Activated CD4-positive, alpha-beta T cell treated with anti-CD3 and anti-CD28 coated beads, Interleukin-2, amount 10 ng/mL, durations not matched to agents 7 days and 5 days (primary cell): ENCODE data around the gene CNIH2. TPM values are rescaled to one million over a fixed set of nuclear protein-coding genes. Genes with fewer than 3 reads are reported as not detected.

ENCODE experiments used
- CTCF ChIA-PET: fragments of 350-600 bp; sonication (Branson Sonifier 250); formaldehyde crosslinking; loops from one replicate; lab custom pipeline; 2021; ENCODE audit warnings: antibody characterized with exemption; lab: Charles Lee
- POLR2A ChIA-PET: fragments of 350-600 bp; sonication (Branson Sonifier 250); formaldehyde crosslinking; loops from one replicate; lab custom pipeline; 2021; ENCODE audit warnings: antibody characterized with exemption; lab: Charles Lee
- DNase-seq: peaks from one replicate; pipeline ENCODE4 v3.0.0-alpha.2; 2020
- H3K27ac Mint-ChIP-seq: one replicate; pipeline ENCODE4 v1.8.0; 2021; ENCODE audit warnings: mild to moderate bottlenecking, moderate library complexity, mixed read lengths
- H3K27me3 Mint-ChIP-seq: one replicate; pipeline ENCODE4 v1.8.0; 2021; ENCODE audit warnings: mixed read lengths
- H3K36me3 Mint-ChIP-seq: one replicate; pipeline ENCODE4 v1.8.0; 2021; ENCODE audit warnings: low read depth, mixed read lengths
- H3K4me1 Mint-ChIP-seq: one replicate; pipeline ENCODE4 v1.8.0; 2021; ENCODE audit warnings: mixed read lengths
- H3K4me3 Mint-ChIP-seq: one replicate; pipeline ENCODE4 v1.8.0; 2021; ENCODE audit warnings: mild to moderate bottlenecking, moderate library complexity, mixed read lengths
- H3K9me3 Mint-ChIP-seq: one replicate; pipeline ENCODE4 v1.8.0; 2021; ENCODE audit warnings: mixed read lengths
- total RNA-seq, 2 experiments: library from RNA; stranded (reverse); gene quantifications; one replicate each; pipeline ENCODE4 v1.2.3, GENCODE V29; 2021

The CNIH2 gene
- total RNA-seq, 2 experiments from 2014 or later = 2.5 TPM

GRCh38 chr11:66288671-66289547 is 10.9 kb downstream of the CNIH2 start, which contains the start of gene YIF1A:
TSS of gene YIF1A (minus strand) at chr11:66289143. CDS start at chr11:66288985, 158 bp downstream.
- CTCF ChIA-PET = interaction anchor here (0.7 to 2.4 kb wide), 12 partner anchors 9 to 150 kb away, joined by 3 to 16 read pairs (median 4); partner anchors contain the start of genes CD248, MRPL11 and RIN1
- peak; percentile 99 for DNase-seq
- Mint-ChIP-seq H3K4me3 (peak within 1 kb of the TSS; percentile 89), H3K36me3 (no peaks in the 10 kb centered on the region), H3K9me3 (no peaks in the 10 kb centered on the region), H3K27ac (peak within 1 kb of the TSS; percentile 89), H3K27me3 (peaks cover 25% of the 10 kb centered on the region), H3K4me1 (peaks cover 38% of the 10 kb centered on the region)
- POLR2A ChIA-PET = interaction anchor here (0.6 to 1.4 kb wide), 5 partner anchors 16 to 167 kb away, joined by 3 to 5 read pairs (median 4); no protein-coding TSS in a partner anchor

DNA sequence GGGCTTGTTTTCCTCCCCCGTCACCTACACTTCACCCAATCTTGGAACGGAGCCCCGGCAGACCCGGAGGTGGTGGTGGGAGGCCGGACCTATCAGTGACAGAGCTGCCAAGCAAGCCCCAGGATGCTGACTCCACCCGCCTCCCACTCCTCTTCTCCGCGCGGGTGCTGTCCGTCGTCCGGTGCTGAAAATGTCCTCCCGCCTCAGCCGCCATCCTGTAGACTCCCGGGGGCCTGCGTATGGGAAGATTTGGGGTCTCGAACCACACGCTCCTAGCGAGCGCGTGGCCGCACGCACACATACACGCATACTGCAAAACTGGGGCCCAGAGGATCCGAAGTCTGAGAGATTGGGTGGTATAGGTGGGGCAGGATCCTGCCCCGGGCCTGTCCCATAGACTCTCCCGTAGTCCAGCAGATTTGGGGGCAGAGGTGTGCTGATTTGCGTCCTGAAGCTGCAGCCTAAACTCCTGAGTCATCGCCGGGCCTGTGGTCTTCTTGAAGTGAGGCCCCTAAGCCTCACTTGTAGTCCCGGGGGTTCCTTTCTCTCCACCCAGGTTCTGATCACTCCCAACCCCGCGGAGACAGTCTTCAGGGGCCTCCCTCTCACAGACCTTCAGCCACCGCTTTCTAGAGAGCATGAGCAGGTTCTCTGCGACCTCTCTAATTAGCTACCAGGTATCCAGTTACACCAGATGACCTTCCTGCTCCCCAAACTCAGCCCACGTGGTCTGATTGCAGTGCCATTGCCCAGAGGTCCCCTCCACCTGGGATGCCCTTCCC is 11.8 kb downstream of the CNIH2 start:
- H3K9me3 Mint-ChIP-seq = no peaks in the 10 kb centered on the region
- peak; percentile 85 for DNase-seq
- CTCF ChIA-PET = interaction anchor here (0.7 to 2.4 kb wide), 12 partner anchors 7 to 149 kb away, joined by 3 to 16 read pairs (median 4); partner anchors contain the start of genes CD248, MRPL11 and RIN1
- H3K27ac Mint-ChIP-seq = peak overlapping the region; percentile 89
- peak overlapping the region; percentile 89 for H3K4me3 Mint-ChIP-seq
- no peaks in the 10 kb centered on the region for H3K36me3 Mint-ChIP-seq
- H3K27me3 Mint-ChIP-seq = peaks cover 25% of the 10 kb centered on the region
- POLR2A ChIA-PET = interaction anchor here (0.6 to 1.4 kb wide), 3 partner anchors 17 to 99 kb away, joined by 3 to 5 read pairs (median 5); no protein-coding TSS in a partner anchor
- H3K4me1 Mint-ChIP-seq = peaks cover 38% of the 10 kb centered on the region

DNA sequence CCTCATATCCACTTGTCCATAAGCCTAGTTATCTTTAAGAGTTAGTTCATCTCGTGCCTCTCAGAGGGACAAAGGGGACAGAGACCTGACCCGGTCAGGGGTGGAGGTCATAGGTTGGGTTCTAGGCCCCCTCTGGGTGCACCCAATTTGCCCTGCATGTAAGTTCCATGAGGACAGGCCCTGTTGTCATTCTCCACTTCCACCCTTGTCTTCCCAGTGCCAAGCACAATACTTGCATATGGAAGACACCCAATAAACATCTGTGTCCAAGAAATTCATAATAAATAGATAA is 12.3 kb downstream of the CNIH2 start:
- Mint-ChIP-seq H3K36me3 (no peaks in the 10 kb centered on the region), H3K4me1 (peaks cover 38% of the 10 kb centered on the region), H3K4me3 (peak overlapping the region; percentile 89), H3K27ac (peak overlapping the region; percentile 7), H3K9me3 (no peaks in the 10 kb centered on the region), H3K27me3 (peaks cover 25% of the 10 kb centered on the region)
- CTCF ChIA-PET = interaction anchor here (1.9 kb wide), 1 partner anchor 8 kb away, joined by 11 read pairs; no protein-coding TSS in a partner anchor
- POLR2A ChIA-PET = no interaction called here
- no peak for DNase-seq

GRCh38 chr11:66291303-66291705 is 13.3 kb downstream of the CNIH2 start:
- H3K4me1 Mint-ChIP-seq = peaks cover 38% of the 10 kb centered on the region
- POLR2A ChIA-PET = no interaction called here
- H3K27me3 Mint-ChIP-seq = peaks cover 25% of the 10 kb centered on the region
- CTCF ChIA-PET = interaction anchor here (1.2 to 1.9 kb wide), 2 partner anchors 9 to 118 kb away, joined by 3 to 11 read pairs; no protein-coding TSS in a partner anchor
- DNase-seq = no peak
- H3K4me3 Mint-ChIP-seq = peak overlapping the region; percentile 89
- H3K27ac Mint-ChIP-seq = no peak overlapping the region
- H3K9me3 Mint-ChIP-seq = no peaks in the 10 kb centered on the region
- H3K36me3 Mint-ChIP-seq = no peaks in the 10 kb centered on the region

- H3K4me3 Mint-ChIP-seq = peak within 1 kb of the TSS; percentile 89
- no peak within 1 kb of the TSS for H3K27ac Mint-ChIP-seq
- no peaks in the 10 kb centered on the region for H3K9me3 Mint-ChIP-seq
- POLR2A ChIA-PET = no interaction called here
- peaks cover 38% of the 10 kb centered on the region for H3K4me1 Mint-ChIP-seq
- CTCF ChIA-PET = interaction anchor here (1.2 to 1.9 kb wide), 2 partner anchors 10 to 117 kb away, joined by 3 to 11 read pairs; no protein-coding TSS in a partner anchor
- H3K27me3 Mint-ChIP-seq = peaks cover 25% of the 10 kb centered on the region
- no peak for DNase-seq
- H3K36me3 Mint-ChIP-seq = no peaks in the 10 kb centered on the region
Measured at GRCh38 chr11:66291706-66292542, 13.9 kb downstream of the CNIH2 start, which contains the start of gene TMEM151A. TSS of gene TMEM151A (plus strand) at chr11:66291894. CDS start at chr11:66292014, 120 bp downstream.

DNA sequence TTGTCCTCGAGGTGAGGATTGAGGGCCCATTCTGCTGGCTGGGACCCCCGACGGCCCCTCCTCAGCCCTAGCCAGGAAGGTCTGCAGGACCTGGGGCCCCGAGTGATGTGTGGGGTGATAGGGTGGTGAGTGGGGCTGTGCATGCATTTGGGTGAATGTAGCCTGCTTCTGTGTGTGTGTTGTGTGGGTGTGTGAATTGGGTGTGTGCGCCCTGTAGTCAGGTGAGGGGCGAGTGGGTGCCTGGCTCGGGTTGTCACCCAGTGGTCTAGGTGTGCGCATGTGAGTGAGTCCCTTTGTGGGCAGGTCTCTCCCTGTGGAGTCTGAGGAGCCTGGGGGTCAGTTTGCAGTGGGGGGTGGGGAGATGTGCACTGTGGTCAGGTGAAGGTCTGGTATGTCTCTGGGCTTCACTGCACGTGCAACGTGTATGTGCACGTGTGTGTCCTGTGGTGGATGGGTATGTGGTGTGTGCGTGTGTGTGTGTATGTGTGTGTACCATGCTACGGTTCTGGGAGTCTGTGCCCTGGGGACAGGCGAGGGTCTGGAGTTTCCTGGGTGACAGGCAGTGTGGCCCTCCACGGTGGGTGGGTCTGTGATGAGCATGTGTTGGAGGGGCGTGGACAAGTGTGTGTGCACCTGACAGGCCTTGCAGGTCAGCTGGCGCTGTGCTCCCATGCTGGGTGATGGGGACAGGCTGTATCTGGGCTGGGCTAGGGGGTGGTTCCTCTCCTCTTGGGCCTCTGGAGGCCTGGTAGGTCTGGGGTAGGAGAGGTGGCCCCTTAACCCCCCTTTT is 14.8 kb downstream of the CNIH2 start:
- peak overlapping the region; percentile 41 for H3K4me3 Mint-ChIP-seq
- H3K36me3 Mint-ChIP-seq = no peaks in the 10 kb centered on the region
- POLR2A ChIA-PET = no interaction called here
- peaks cover 25% of the 10 kb centered on the region for H3K27me3 Mint-ChIP-seq
- no peak overlapping the region for H3K27ac Mint-ChIP-seq
- no peak for DNase-seq
- no peaks in the 10 kb centered on the region for H3K9me3 Mint-ChIP-seq
- CTCF ChIA-PET = no interaction called here
- peaks cover 32% of the 10 kb centered on the region for H3K4me1 Mint-ChIP-seq

DNA sequence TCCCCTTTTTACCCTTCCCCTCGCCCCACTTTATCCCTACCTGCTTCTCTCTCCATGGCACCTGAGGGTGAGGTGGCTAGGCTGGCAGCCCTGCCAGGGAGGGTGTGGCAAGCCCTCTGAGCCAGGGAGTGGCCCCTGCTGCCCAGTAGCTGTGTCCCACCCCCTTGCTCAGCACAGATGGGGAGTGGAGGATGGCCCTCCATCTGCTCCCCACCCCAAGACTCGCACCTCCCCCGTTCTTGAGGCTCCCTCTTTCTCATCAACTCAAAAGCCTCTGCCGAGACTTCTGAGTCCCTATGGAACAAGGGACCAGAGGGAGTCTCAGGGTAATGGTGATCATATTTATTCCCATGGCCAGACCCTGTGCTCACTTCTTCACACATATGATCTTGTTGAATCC is 15.4 kb downstream of the CNIH2 start:
- Mint-ChIP-seq H3K4me1 (peaks cover 27% of the 10 kb centered on the region), H3K27ac (no peak overlapping the region), H3K4me3 (no peak overlapping the region), H3K36me3 (no peaks in the 10 kb centered on the region), H3K9me3 (no peaks in the 10 kb centered on the region), H3K27me3 (peaks cover 25% of the 10 kb centered on the region)
- ChIA-PET POLR2A (no interaction called here), CTCF (interaction anchor here (0.7 kb wide), 1 partner anchor 10 kb away, joined by 5 read pairs; no protein-coding TSS in a partner anchor)
- no peak for DNase-seq

GRCh38 chr11:66293777-66294625 is 16.0 kb downstream of the CNIH2 start:
- H3K27me3 Mint-ChIP-seq = peaks cover 25% of the 10 kb centered on the region
- H3K27ac Mint-ChIP-seq = no peak overlapping the region
- H3K9me3 Mint-ChIP-seq = no peaks in the 10 kb centered on the region
- H3K36me3 Mint-ChIP-seq = no peaks in the 10 kb centered on the region
- H3K4me3 Mint-ChIP-seq = no peak overlapping the region
- CTCF ChIA-PET = interaction anchor here (0.7 to 1.1 kb wide), 2 partner anchors 10 to 72 kb away, joined by 3 to 5 read pairs; no protein-coding TSS in a partner anchor
- POLR2A ChIA-PET = no interaction called here
- no peak for DNase-seq
- peaks cover 25% of the 10 kb centered on the region for H3K4me1 Mint-ChIP-seq

GRCh38 chr11:66294626-66295620 is 16.9 kb downstream of the CNIH2 start:
- Mint-ChIP-seq H3K27ac (no peak overlapping the region), H3K27me3 (peaks cover 25% of the 10 kb centered on the region), H3K36me3 (no peaks in the 10 kb centered on the region), H3K4me1 (peaks cover 16% of the 10 kb centered on the region), H3K9me3 (no peaks in the 10 kb centered on the region), H3K4me3 (no peak overlapping the region)
- CTCF ChIA-PET = interaction anchor here (1.1 to 1.5 kb wide), 3 partner anchors 12 to 73 kb away, joined by 3 read pairs; no protein-coding TSS in a partner anchor
- no peak for DNase-seq
- POLR2A ChIA-PET = no interaction called here

GRCh38 chr11:66297610-66298009 is 19.6 kb downstream of the CNIH2 start:
- POLR2A ChIA-PET = no interaction called here
- Mint-ChIP-seq H3K4me3 (no peak overlapping the region), H3K27ac (no peak overlapping the region), H3K36me3 (no peaks in the 10 kb centered on the region), H3K27me3 (peaks cover 8% of the 10 kb centered on the region), H3K4me1 (peaks cover 4% of the 10 kb centered on the region), H3K9me3 (no peaks in the 10 kb centered on the region)
- CTCF ChIA-PET = interaction anchor here (0.6 to 2.0 kb wide), 5 partner anchors 9 to 248 kb away, joined by 3 to 9 read pairs (median 4); partner anchors contain the start of genes YIF1A and ZDHHC24
- no peak for DNase-seq
